ENCODE results near the gene SLC25A15. TPM values are rescaled to one million over a fixed set of nuclear protein-coding genes. Genes with fewer than 3 reads are reported as not detected.

Gene SLC25A15
- total RNA-seq, 3 donors from 2014 or later (not counting 1 experiment from before 2014, with no cell fraction given), result 4.0 to 6.0 (median 5.8) TPM

DNA sequence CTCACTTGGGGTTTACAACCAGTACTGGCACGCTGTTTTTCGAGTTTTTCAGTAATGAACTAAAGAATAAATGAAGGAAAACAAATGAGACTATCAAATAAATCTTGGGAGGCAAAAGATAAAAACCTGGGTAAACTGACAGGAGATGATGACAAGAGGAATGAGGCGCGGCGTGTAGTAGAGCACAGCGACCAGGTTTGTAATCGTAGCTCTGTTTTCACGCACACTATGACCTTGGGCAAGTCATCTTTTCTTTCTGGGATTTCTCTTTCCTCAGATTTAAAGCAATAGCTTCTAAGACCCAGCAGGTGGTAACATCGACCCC lies 18.8 kb upstream of the SLC25A15 start:
- Mint-ChIP-seq H3K36me3 (no peaks in the 10 kb centered on the region), H3K4me3 (peak overlapping the region; percentile 97), H3K4me1 (peaks cover 13 to 14% of the 10 kb centered on the region in 2 donors), H3K27me3 (ENCODE audit: low read depth in 2 of 2) (no peaks in the 10 kb centered on the region), H3K9me3 (no peaks in the 10 kb centered on the region), H3K27ac (peak overlapping the region; percentile 92 to 95)
- 0% methylated on average over 9 of the region's 9 CpGs for WGBS (ENCODE audit: insufficient coverage)
- peak overlapping the region; percentile 75 for H3K27ac ChIP-seq (ENCODE audit: low read length)
- peak overlapping the region; percentile 78 for H3K4me3 ChIP-seq (ENCODE audit: low read length)
- peaks cover 7% of the 10 kb centered on the region for H3K36me3 ChIP-seq (ENCODE audit: control insufficient read depth, insufficient read depth, low read length)
- no peak for ATAC-seq
- no peaks in the 10 kb centered on the region for H3K9me3 ChIP-seq (ENCODE audit: control insufficient read depth, insufficient read depth, low read length)
- DNase-seq, result no peak
- peaks cover 10% of the 10 kb centered on the region for H3K4me1 ChIP-seq (ENCODE audit: control insufficient read depth, insufficient read depth, low read length)
- H3K27me3 ChIP-seq (ENCODE audit: control insufficient read depth, insufficient read depth, low read length), result no peaks in the 10 kb centered on the region
- TF ChIP-seq, protein P1, sequence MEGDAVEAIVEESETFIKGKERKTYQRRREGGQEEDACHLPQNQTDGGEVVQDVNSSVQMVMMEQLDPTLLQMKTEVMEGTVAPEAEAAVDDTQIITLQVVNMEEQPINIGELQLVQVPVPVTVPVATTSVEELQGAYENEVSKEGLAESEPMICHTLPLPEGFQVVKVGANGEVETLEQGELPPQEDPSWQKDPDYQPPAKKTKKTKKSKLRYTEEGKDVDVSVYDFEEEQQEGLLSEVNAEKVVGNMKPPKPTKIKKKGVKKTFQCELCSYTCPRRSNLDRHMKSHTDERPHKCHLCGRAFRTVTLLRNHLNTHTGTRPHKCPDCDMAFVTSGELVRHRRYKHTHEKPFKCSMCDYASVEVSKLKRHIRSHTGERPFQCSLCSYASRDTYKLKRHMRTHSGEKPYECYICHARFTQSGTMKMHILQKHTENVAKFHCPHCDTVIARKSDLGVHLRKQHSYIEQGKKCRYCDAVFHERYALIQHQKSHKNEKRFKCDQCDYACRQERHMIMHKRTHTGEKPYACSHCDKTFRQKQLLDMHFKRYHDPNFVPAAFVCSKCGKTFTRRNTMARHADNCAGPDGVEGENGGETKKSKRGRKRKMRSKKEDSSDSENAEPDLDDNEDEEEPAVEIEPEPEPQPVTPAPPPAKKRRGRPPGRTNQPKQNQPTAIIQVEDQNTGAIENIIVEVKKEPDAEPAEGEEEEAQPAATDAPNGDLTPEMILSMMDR (IDR thresholded peaks at IDR 0.05), result no peak
- intact Hi-C loops (cut with micrococcal nuclease), result loop anchor here (2.0 to 10.0 kb wide), 3 partner anchors 18 to 382 kb away; partner anchors contain the start of genes SLC25A15 and WBP4

DNA sequence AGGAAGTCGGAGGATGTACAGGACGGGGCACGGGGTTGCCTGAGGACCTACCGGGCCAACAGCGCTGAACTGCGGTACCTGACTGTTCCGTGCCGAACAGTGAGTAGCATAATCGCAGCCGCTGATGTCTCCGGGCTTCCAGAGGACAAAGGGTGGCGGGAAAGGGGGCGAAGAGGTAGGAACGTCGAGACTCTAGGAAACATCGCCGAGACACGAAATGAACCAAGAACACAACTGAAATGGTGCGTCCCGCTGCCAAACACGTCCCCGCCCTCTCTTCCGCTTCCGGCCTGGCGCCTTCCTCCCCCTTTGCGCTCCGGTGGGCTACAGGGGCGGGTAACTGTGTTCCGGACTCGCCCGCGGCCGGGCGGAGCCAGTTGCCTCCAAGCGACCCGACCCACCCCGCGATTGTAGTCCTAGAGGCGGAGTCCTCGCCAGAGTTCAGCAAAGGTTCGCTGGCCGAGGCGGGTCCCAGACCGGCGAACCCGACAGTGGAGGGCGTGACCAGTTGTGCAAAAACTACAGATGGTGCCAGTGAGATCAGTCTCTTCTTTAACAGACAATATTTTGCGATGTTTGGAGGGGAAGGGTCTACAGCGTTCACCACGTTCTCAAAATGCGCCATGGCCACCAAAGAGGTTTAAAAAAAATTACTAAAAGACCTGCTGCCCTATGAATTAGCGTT lies 18.3 kb upstream of the SLC25A15 start, which contains the start of gene MRPS31:
Gene MRPS31, minus strand, starts transcription at position 257 of the 685 bp plus-strand sequence. Its CDS starts 54 bp downstream, at position 203.
- Mint-ChIP-seq H3K36me3 (no peaks in the 10 kb centered on the region), H3K9me3 (no peaks in the 10 kb centered on the region), H3K27ac (peak within 1 kb of the TSS; percentile 92 to 95), H3K4me1 (peaks cover 13 to 19% of the 10 kb centered on the region in 2 donors), H3K27me3 (ENCODE audit: low read depth in 2 of 2) (no peaks in the 10 kb centered on the region), H3K4me3 (peak within 1 kb of the TSS; percentile 97)
- Histone ChIP-seq H3K4me3 (ENCODE audit: low read length) (peak within 1 kb of the TSS; percentile 78), H3K27ac (ENCODE audit: low read length) (peak within 1 kb of the TSS; percentile 75), H3K9me3 (ENCODE audit: control insufficient read depth, insufficient read depth, low read length) (no peaks in the 10 kb centered on the region), H3K27me3 (ENCODE audit: control insufficient read depth, insufficient read depth, low read length) (no peaks in the 10 kb centered on the region), H3K36me3 (ENCODE audit: control insufficient read depth, insufficient read depth, low read length) (peaks cover 2% of the 10 kb centered on the region), H3K4me1 (ENCODE audit: control insufficient read depth, insufficient read depth, low read length) (peaks cover 13% of the 10 kb centered on the region)
- intact Hi-C loops (cut with micrococcal nuclease), result loop anchor here (2.0 to 10.0 kb wide), 3 partner anchors 18 to 382 kb away; partner anchors contain the start of genes SLC25A15 and WBP4
- TF ChIP-seq, protein P1 (IDR thresholded peaks at IDR 0.05), result no peak
- under 1% methylated on average over 52 of the region's 52 CpGs for WGBS (ENCODE audit: insufficient coverage)
- peak; percentile 93 to 96 for DNase-seq
- ATAC-seq, result peak; percentile 97 to 100 (median 98)

DNA sequence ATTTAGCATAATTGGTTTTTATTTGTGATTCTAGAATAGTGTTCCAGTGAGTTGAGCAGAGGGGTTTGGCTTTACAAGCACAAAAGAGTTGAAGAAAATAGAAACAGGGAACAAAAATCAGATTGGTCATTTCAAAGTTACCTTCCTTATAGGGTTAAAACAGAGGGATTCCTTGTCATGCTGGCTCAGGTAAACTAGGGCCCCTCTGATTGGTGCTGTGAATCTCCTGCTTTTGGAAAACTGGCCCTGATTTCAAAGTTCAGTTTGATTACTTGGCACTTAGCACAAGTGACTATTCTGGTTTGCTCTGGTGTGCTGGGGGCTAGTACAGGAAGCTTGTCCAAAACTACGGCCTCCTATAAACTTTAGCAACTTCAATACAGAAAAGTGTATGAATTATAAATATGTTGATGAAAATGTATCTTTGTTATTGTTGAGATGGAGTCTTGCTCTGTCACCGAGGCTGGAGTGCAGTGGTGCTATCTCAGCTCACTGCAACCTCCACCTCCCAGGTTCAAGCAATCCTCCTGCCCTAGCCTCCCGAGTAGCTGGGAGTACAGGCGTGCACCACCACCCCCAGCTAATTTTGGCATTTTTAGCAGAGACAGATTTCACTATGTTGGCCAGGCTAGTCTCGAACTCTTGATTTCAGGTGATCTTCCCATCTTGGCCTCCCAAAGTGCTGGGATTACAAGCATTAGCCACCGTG lies 16.5 kb upstream of the SLC25A15 start:
- H3K4me1 ChIP-seq (ENCODE audit: control insufficient read depth, insufficient read depth, low read length), result peaks cover 31% of the 10 kb centered on the region
- intact Hi-C loops (cut with micrococcal nuclease), result loop anchor here (10.0 kb wide), 1 partner anchor 292 kb away; the partner anchor contains the start of gene WBP4
- no peak overlapping the region for H3K4me3 ChIP-seq (ENCODE audit: low read length)
- ATAC-seq (no peak), DNase-seq (no peak)
- no peaks in the 10 kb centered on the region for H3K9me3 ChIP-seq (ENCODE audit: control insufficient read depth, insufficient read depth, low read length)
- TF ChIP-seq, protein P1 (IDR thresholded peaks at IDR 0.05), result no peak
- Mint-ChIP-seq H3K36me3 (no peaks in the 10 kb centered on the region), H3K4me3 (peak overlapping the region; percentile 62), H3K9me3 (no peaks in the 10 kb centered on the region), H3K4me1 (peaks cover 31 to 36% of the 10 kb centered on the region in 2 donors), H3K27me3 (ENCODE audit: low read depth in 2 of 2) (no peaks in the 10 kb centered on the region), H3K27ac (no peak overlapping the region)
- no peaks in the 10 kb centered on the region for H3K36me3 ChIP-seq (ENCODE audit: control insufficient read depth, insufficient read depth, low read length)
- H3K27ac ChIP-seq (ENCODE audit: low read length), result no peak overlapping the region
- no peaks in the 10 kb centered on the region for H3K27me3 ChIP-seq (ENCODE audit: control insufficient read depth, insufficient read depth, low read length)
- WGBS (ENCODE audit: insufficient coverage), result 96% methylated on average over 5 of the region's 6 CpGs

Measured in natural killer cell (primary cell).